Measurements from ENCODE around the gene OVCA2.

OVCA2 gene

GRCh38 chr17:2082003-2082781 is 40.4 kb downstream of the OVCA2 start:
- DNase-seq (ENCODE audit: insufficient read length, low spot score), result no peak
- TF ChIP-seq POLR2A (IDR thresholded peaks at IDR 0.05; ENCODE audit: low read depth, low read length), result no peak
- FAIRE-seq, result no peak

GRCh38 chr17:2083613-2084035 is 41.8 kb downstream of the OVCA2 start:
- no peak for TF ChIP-seq POLR2A (IDR thresholded peaks at IDR 0.05; ENCODE audit: low read depth, low read length)
- FAIRE-seq, result no peak
- no peak for DNase-seq (ENCODE audit: insufficient read length, low spot score)

DNA sequence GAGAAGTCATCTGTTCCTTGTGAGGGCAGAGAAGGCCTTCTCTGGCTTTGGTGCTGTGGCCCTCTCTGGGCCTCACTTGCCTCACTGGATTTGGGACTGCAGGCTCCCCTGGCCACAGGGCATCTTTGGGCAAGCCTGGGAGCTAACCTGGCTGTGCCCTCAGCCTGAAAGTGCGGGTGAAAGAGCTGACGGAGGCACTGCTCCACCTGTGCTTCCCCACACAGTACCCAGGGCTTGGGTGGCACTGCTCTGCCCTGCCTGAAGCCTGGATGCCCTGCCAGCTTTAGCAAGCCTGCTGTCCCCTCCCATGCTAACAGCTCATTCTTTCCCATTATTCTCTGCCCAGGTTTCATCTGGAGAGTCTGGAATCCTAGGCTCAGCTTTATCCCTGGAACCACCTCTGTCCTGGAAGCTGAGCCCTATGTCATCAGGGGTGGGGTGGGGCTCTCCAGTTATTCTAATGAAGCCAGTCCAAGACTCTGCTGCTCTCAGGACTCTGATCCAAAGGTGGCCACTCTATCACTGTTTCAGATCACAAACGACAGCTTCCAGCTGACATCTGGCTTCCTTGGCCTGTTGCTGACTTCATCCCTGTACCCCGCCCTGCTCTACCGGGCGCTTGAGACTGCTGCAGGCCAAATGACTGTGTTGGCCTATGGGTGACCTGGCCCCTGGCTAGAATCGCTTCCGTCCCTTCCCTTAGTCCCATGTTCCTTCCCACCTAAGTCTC is 42.4 kb downstream of the OVCA2 start:
- FAIRE-seq (peak; percentile 20), DNase-seq (ENCODE audit: insufficient read length, low spot score) (peak; percentile 76)
- TF ChIP-seq POLR2A (IDR thresholded peaks at IDR 0.05; ENCODE audit: low read depth, low read length), result no peak

DNA sequence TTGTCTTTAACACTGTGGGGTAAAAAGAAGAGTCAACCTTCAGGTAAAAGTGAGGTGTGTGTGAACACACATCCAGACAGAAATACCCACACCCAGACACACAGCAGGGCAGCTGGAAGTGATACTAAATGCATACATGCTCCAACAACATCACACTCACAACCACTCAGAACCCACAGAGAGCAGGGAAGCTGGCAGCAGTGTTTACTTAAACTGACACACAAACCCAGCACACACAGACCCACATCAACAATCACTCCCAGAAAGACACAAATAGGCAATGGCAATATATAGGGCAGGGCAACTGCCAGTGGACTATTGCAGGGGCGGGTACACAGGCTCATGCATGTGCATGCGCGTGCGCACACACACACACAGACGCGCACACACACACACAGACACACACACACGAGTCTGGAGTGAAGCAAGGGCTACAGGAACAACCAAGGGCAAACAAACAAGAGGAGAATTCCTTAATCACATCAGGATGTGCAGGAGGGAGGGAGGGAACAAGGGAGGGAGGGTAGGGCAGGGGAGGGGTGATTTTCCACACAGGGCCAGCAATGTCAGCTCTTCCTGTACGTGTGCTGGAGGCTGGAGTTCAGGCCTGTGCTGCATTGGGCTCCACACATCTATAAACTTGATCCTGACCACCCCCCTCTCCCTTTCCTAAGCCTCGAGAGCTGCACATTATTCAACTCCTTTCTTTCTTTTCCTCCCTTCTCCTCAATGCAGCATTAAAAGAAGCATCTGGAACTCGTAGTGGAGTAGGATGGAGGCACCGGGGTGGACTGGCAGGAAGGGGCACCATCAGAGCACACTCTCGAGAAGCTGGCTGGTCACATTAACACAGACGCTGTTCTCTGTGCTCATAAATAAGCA is 43.2 kb downstream of the OVCA2 start:
- DNase-seq (ENCODE audit: insufficient read length, low spot score) (no peak), FAIRE-seq (no peak)
- TF ChIP-seq POLR2A (IDR thresholded peaks at IDR 0.05; ENCODE audit: low read depth, low read length), result no peak

- TF ChIP-seq POLR2A (IDR thresholded peaks at IDR 0.05; ENCODE audit: low read depth, low read length), result no peak
- no peak for FAIRE-seq
- no peak for DNase-seq (ENCODE audit: insufficient read length, low spot score)
Measured at GRCh38 chr17:2085648-2085949, 43.8 kb downstream of the OVCA2 start.

GRCh38 chr17:2086306-2086705 is 44.5 kb downstream of the OVCA2 start:
- TF ChIP-seq POLR2A (IDR thresholded peaks at IDR 0.05; ENCODE audit: low read depth, low read length), result no peak
- DNase-seq (ENCODE audit: insufficient read length, low spot score) (no peak), FAIRE-seq (no peak)

DNA sequence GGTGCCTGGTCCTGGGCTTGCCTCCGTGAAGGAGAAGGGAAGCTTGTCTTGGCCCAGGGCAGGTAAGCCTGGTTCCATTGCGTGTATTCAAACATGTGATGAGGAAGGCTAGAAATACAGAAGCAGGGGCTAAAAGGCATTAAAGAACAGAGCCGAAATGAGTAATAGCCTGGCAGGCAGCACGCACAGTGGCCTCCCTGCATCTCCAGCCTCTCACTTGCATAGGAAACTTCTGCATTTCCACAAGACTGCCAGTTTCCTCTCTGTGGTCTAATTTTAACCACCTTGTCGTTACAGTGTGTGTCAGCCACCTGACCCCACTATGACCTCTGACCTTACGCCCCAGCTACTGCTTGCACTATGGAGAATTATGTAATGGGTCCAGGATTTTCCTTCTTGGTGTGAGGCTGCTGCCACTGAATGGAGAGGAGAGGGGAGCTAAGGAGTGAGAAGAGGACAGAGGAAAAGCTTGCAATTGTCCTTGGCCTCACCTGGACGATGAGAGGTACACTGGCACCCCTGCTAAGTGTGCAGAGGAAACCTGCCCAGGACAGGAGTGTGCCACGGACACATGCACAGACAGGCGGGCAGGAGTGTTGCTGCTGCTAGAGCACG is 45.9 kb downstream of the OVCA2 start:
- DNase-seq (ENCODE audit: insufficient read length, low spot score) (no peak), FAIRE-seq (no peak)
- TF ChIP-seq POLR2A (IDR thresholded peaks at IDR 0.05; ENCODE audit: low read depth, low read length), result no peak

- no peak for FAIRE-seq
- no peak for DNase-seq (ENCODE audit: insufficient read length, low spot score)
- no peak for TF ChIP-seq POLR2A (IDR thresholded peaks at IDR 0.05; ENCODE audit: low read depth, low read length)
Measured at GRCh38 chr17:2089021-2089422, 47.2 kb downstream of the OVCA2 start.

- DNase-seq (ENCODE audit: insufficient read length, low spot score) (no peak), FAIRE-seq (no peak)
- no peak for TF ChIP-seq POLR2A (IDR thresholded peaks at IDR 0.05; ENCODE audit: low read depth, low read length)
Measured at GRCh38 chr17:2090210-2090641, 48.4 kb downstream of the OVCA2 start.

GRCh38 chr17:2090804-2091534 is 49.1 kb downstream of the OVCA2 start:
- no peak for FAIRE-seq
- DNase-seq (ENCODE audit: insufficient read length, low spot score), result peak; percentile 84
- TF ChIP-seq POLR2A (IDR thresholded peaks at IDR 0.05; ENCODE audit: low read depth, low read length), result no peak

GRCh38 chr17:2092253-2092652 is 50.4 kb downstream of the OVCA2 start:
- FAIRE-seq (no peak), DNase-seq (ENCODE audit: insufficient read length, low spot score) (no peak)
- TF ChIP-seq POLR2A (IDR thresholded peaks at IDR 0.05; ENCODE audit: low read depth, low read length), result no peak
